HG03342 (cell line): ENCODE measurements around the gene PGP.

Experiments used
- ATAC-seq: cut with Tn5 transposase; IDR thresholded peaks from one replicate; pipeline ENCODE4 v1.9.1; 2021; ENCODE audit warnings: mild to moderate bottlenecking, moderate library complexity; ENCODE audit not compliant: unreplicated experiment

Gene PGP

GRCh38 chr16:2200313-2200712 lies 14.3 kb downstream of the PGP start:
- no peak for ATAC-seq

- no peak for ATAC-seq
Measured at GRCh38 chr16:2199621-2200139, 15.0 kb downstream of the PGP start.

DNA sequence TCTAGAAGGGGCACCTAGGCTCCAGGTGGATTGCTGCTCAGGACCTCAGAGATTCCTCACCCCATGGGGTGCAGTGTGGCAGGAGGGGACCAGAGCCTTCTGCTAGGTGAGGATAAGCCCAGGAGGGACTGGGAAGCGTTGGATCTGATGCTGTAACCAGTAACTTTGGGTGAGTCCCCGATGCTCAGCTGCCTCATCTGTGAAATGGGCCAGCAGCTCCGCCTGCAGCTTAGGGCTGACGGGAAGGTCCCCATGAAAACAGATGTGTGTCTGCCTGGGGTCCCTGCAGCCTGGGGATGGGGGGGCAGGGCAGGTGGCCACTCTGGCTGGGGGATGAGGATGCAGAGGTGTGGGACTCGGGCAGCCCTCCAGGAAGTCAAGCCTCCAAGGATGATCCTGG lies 15.5 kb downstream of the PGP start:
- ATAC-seq = no peak

DNA sequence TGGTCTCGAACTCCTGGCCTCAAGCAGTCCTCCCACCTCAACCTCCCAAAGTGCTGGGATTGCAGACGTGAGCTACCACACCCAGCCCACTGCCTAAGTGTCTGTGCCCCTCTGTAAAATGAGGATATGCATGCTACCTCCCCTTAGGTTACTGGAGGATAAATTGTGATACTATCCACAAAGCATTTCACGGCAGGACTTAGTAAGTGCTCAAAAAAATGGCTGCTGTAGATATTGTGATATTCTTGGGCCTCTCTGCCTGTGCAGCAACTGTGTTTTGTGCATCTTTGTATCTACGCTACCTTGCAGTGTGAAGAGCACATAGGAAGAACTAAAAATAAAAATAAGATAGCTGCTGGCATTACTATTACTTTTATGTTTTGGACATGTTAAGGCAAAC lies 16.4 kb downstream of the PGP start:
- no peak for ATAC-seq

- no peak for ATAC-seq
Measured at GRCh38 chr16:2197765-2198164, 16.9 kb downstream of the PGP start.

DNA sequence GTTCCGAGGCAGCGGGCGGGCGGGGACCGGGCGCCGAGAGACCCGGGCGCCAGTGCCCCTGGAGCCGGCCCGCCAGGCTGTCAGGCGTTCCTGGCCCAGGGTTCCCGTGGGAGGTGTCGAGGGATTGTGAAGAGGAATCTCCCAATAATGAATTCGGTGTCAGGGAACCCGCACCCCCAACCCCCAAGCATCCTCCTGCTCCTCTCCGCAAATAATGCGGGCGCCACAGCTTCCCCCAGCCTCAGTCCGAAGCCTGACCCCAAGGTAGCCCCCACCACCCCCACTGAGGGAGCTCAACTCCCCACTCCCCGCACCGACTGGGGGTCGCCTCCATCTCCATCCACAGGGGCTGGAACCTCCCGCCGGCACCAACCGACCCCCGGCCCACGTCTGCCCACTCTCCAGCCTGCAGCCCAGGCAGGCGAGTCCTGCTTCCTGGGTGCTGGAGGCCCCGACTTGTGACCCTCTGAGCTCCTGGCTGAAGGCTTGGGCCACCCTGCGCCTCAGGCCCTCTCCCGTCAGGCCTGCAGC lies 17.6 kb downstream of the PGP start:
- no peak for ATAC-seq

DNA sequence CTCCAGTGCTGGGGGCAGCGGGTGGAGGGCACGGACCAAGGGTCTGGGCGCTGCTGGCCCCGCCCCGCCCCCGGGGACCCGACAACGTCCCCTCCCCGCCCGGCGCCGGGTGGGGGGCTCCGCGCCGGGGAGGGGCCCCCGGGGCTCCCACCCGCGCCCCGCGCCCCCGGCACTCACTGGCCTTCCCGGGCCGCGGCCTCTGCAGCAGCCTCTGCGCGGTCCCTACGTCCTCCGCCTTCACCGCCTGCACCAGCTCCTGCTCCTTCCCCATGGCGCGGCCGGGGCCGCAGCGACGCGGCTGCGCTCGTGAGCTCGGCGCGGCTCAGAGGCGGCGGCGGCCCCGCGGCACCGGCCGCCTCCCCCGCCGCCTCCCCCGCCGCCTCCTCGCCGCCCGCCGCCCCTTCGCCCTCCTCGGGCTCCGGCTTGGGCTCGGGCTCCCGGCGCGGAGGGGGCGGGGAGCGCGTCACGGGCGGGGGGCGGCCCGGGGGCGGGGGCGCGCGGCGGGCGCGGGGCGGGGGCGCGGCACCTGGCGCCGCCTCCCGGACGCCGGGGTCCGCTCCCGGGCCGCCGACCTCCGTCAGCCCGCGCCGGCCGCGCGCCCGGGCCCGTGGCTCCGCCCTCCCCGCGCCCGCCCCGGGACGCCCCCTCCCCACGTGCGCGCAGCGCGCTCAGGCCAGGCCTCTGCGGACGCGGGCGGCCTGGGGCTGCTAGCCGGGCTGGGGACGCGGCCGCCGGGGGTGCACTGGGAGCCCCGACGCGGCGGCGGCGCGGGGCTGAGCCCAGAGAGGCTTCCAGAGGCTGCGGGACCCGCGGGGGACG lies 18.3 kb downstream of the PGP start, which contains the start of gene CASKIN1:
CASKIN1 (minus strand) TSS at position 444 of the 819 bp plus-strand sequence; CDS start at position 271, 173 bp downstream.
- ATAC-seq = no peak

GRCh38 chr16:2195322-2196161 lies 19.1 kb downstream of the PGP start:
- ATAC-seq = no peak

DNA sequence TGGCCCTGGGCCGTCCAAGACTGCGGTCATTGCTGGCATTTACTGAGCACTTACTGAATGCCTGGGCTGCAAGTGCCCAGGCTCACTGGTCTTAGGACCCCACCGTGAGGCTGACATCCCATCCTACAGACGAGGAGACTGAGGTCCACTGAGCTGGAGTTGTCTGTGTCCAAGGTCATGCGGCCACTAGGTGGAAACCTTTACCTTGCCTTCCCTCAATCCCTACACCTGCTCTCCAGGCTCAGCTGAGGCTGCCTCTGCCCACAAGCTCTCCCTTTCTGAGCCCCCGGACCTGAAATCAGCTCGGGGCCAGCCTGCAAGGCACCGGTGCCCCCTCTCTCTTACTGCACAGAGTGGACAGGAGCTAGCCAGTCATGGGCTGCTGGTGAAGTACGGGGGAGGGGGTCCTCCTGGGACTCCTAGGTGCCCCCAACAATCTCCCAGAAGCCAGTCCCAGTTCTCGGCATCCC lies 19.8 kb downstream of the PGP start:
- ATAC-seq = no peak

DNA sequence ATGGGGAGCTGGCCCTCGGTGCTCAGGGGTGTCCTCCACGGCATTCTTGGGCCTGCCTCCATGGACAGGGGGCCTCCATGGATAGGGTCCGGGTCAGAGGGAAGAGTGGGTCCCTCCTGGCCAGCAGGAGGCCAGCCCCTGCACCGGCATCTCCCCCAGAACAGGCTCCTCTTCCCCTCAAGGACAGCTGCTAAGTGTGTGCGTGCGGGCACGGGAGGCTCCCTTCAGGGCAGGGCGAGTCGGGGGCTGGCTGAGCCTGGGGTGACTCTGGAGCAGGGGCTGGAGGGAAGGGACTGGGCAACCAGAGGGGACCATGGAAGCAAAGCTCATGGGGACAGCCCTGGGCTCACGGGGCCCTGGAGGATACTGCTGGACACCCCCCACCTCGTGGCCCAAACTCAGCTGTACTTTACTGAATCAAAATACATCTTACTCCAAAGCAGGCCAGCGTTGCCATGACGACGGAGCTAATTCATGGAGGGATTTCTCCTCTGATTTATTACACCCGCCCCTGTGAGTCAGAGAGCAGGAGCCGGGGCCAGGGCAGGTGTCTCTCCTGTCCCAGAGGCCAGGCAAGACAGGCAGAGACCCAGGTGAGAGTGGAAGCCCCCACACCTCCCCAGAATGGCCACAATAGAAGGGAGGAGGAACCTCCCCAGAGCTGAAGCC lies 20.3 kb downstream of the PGP start:
- ATAC-seq = no peak

DNA sequence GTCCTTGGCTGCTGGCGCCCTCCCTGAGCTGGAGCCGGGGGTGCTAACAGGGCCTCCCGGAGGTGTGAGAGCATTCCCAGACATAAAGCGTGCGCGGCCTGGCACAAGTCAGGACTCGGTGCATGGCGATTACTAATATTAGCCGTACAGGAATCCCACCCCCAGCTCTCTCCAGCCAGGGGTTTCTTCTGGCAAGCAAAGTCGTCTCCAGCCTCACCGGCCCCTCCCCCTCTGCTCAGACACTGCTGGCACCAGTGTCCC lies 23.3 kb downstream of the PGP start:
- ATAC-seq = no peak

- no peak for ATAC-seq
Measured at GRCh38 chr16:2190659-2191445, 23.8 kb downstream of the PGP start.

GRCh38 chr16:2190002-2190658 lies 24.5 kb downstream of the PGP start:
- ATAC-seq = no peak

DNA sequence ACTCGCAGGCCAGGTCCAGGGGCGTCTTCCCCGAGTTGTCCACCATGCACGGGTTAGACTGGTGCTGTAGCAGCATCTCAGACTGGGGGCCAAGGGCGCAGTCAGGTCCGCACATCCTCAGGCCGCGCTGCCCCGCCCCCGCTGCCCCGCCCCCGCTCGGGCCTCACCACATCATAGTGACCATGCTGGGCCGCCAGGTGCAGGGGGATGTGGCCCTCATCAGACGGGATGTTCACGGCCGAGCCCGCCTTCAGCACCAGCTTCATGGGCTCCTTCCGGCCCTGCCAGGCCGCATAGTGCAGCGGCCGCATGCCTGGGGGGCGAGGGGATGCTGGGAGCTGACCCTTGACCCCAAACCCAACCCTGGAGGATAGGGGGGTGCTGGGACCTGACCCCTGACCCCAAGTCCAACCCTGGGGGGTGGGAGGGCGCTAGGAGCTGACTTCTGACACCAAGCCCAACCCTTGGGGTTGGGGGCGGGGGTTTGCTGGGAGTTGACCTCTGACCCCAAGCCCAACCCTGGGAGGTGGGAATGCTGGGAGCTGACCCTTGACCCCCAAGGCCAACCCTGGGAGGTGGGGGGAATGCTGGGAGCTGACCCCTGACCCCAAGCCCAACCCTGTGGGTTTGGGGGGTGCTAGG lies 25.3 kb downstream of the PGP start:
- no peak for ATAC-seq

GRCh38 chr16:2188395-2188794 lies 26.2 kb downstream of the PGP start:
- no peak for ATAC-seq

- ATAC-seq = no peak
Measured at GRCh38 chr16:2187212-2187611, 27.4 kb downstream of the PGP start.

DNA sequence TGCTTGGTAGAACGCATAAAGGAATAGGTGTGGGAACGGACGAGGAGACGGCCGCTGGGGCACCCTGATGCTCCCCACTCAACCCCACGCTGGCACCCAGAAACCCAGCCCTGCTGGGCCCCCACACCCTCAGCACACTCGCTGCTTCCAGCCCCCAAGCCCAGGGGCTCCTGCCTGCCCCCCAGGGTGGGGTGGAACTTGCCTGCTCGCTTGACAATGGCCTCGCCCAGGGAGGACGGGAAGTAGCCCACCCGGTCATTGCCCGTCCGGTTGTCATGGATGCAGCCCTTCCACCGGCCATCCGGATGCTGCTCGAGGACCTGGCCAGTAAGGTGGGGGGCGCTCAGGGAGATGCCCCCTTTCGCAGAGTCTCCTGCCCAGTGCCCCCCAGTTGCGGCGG lies 28.1 kb downstream of the PGP start:
- ATAC-seq = no peak

GRCh38 chr16:2186064-2186463 lies 28.6 kb downstream of the PGP start:
- no peak for ATAC-seq

GRCh38 chr16:2184962-2185361 lies 29.7 kb downstream of the PGP start:
- no peak for ATAC-seq
